GM12878 (cell line): ENCODE results near the gene CDK5R2.

ENCODE experiments used
- BMI1 ChIP-seq: fragments of 450-650 bp; IDR thresholded peaks from 2 replicates; pipeline ENCODE4 v1.6.1; 2016; ENCODE audit warnings: mild to moderate bottlenecking, moderate library complexity, borderline replicate concordance
- CTCF ChIP-seq, 3 experiments: IDR thresholded peaks in 2 of 3; conservative IDR thresholded peaks in 1 of 3; 2 replicates each; pipeline ENCODE4 v1.5.1; 2011; ENCODE audit warnings: low read depth in 3 of 3, low read length in 3 of 3, mild to moderate bottlenecking in 3 of 3, control low read depth in 2 of 3, moderate library complexity in 2 of 3, inconsistent platforms in 1 of 3, mixed read lengths in 1 of 3; ENCODE audit not compliant: control insufficient read depth in 2 of 3, insufficient read depth in 1 of 3; ENCODE audit errors: extremely low read depth in 1 of 3
- DPF2 ChIP-seq: fragments of 450-650 bp; IDR thresholded peaks from 2 replicates; pipeline ENCODE4 v1.6.1; 2017; ENCODE audit warnings: mild to moderate bottlenecking
- ELK1 ChIP-seq: IDR thresholded peaks from 2 replicates; pipeline ENCODE4 v1.6.1; 2012; ENCODE audit warnings: low read depth, low read length, improper control_type of control experiment
- EZH2 ChIP-seq: IDR thresholded peaks from 2 replicates; pipeline ENCODE4 v1.6.1; 2012; ENCODE audit warnings: low read depth, mild to moderate bottlenecking, control low read depth, inconsistent platforms, low read length, borderline replicate concordance; ENCODE audit not compliant: control insufficient read depth
- JUND ChIP-seq: IDR thresholded peaks from 2 replicates; pipeline ENCODE4 v1.6.1; 2012; ENCODE audit warnings: low read depth, mild to moderate bottlenecking, low read length, improper control_type of control experiment, moderate library complexity
- MXI1 ChIP-seq: fragments of 150-350 bp; IDR thresholded peaks from 2 replicates; pipeline ENCODE4 v1.6.1; 2011; ENCODE audit warnings: low read depth, mild to moderate bottlenecking, inconsistent platforms, low read length, improper control_type of control experiment
- NR2C2 ChIP-seq: IDR thresholded peaks from 2 replicates; pipeline ENCODE4 v1.6.1; 2011; ENCODE audit warnings: borderline replicate concordance, low read depth; ENCODE audit not compliant: control insufficient read depth, insufficient read length
- POLR2A ChIP-seq: IDR thresholded peaks from 2 replicates; pipeline ENCODE4 v1.6.1; 2011; ENCODE audit warnings: low read depth, mild to moderate bottlenecking, low read length
- RAD21 ChIP-seq: IDR thresholded peaks from 2 replicates; pipeline ENCODE4 v1.6.1; 2011; ENCODE audit warnings: mild to moderate bottlenecking, low read depth, low read length, moderate library complexity; ENCODE audit not compliant: insufficient read depth
- RCOR1 ChIP-seq: conservative IDR thresholded peaks from 2 replicates; pipeline ENCODE4 v1.6.1; 2012; ENCODE audit warnings: low read depth, low read length, improper control_type of control experiment
- SMC3 ChIP-seq: IDR thresholded peaks from 2 replicates; pipeline ENCODE4 v1.6.1; 2011; ENCODE audit warnings: low read length, improper control_type of control experiment, borderline replicate concordance
- SREBF2 ChIP-seq: IDR thresholded peaks from 2 replicates; pipeline ENCODE4 v1.6.1; 2012; ENCODE audit warnings: mild to moderate bottlenecking, low read length

- TF ChIP-seq CTCF (IDR thresholded peaks at IDR 0.05 in 2 of 3, conservative IDR thresholded peaks at IDR 0.05 in 1 of 3; ENCODE audit: control insufficient read depth in 2 of 3, extremely low read depth in 1 of 3, insufficient read depth in 1 of 3, low read depth in 3 of 3, low read length in 3 of 3) (no peak), JUND (no peak), NR2C2 (no peak), DPF2 (no peak), SMC3 (no peak), BMI1 (no peak), POLR2A (no peak), RAD21 (no peak), MXI1 (no peak), RCOR1 (no peak), ELK1 (no peak), EZH2 (no peak), SREBF2 (no peak)
Measured at GRCh38 chr2:218995561-218995960, 36.1 kb downstream of the CDK5R2 start.
